PFSK-1 (cell line): Measurements from ENCODE around the gene PAGE2B.

Experiments used
- FOXP2 ChIP-seq: optimal IDR thresholded peaks from 2 replicates; pipeline ENCODE3; 2011; ENCODE audit warnings: borderline replicate concordance, control low read depth, inconsistent platforms; ENCODE audit not compliant: insufficient read depth; ENCODE audit errors: extremely low read length, extremely low read depth
- POLR2AphosphoS5 ChIP-seq: IDR thresholded peaks from 2 replicates; pipeline ENCODE4 v1.6.1; 2012; ENCODE audit warnings: low read depth, mild to moderate bottlenecking, control low read depth, low read length, moderate library complexity
- REST ChIP-seq, 2 experiments: IDR thresholded peaks; 2 replicates each; pipeline versions ENCODE4 v1.6.1 to v1.8.0; 2011 to 2012; ENCODE audit warnings: low read depth in 2 of 2, low read length in 2 of 2, control low read depth in 1 of 2, inconsistent platforms in 1 of 2, mild to moderate bottlenecking in 1 of 2, moderate library complexity in 1 of 2; ENCODE audit not compliant: insufficient read depth in 1 of 2
- SIN3A ChIP-seq: IDR thresholded peaks from 2 replicates; pipeline ENCODE4 v1.6.1; 2012; ENCODE audit warnings: mild to moderate bottlenecking, low read length, moderate library complexity, borderline replicate concordance; ENCODE audit not compliant: insufficient read depth
- TAF1 ChIP-seq: IDR thresholded peaks from 2 replicates; pipeline ENCODE4 v1.6.1; 2012; ENCODE audit warnings: low read length, control low read depth, borderline replicate concordance; ENCODE audit not compliant: insufficient read depth

PAGE2B gene

GRCh38 chrX:55056820-55057674 lies 17.8 kb upstream of the PAGE2B start:
- no peak for TF ChIP-seq SIN3A
- no peak for TF ChIP-seq TAF1
- TF ChIP-seq FOXP2 = no peak
- no peak for TF ChIP-seq POLR2AphosphoS5
- TF ChIP-seq REST (IDR thresholded peaks at IDR 0.05; ENCODE audit: insufficient read depth in 1 of 2, low read depth in 2 of 2, low read length in 2 of 2) = no peak

GRCh38 chrX:55057675-55058249 lies 17.1 kb upstream of the PAGE2B start:
- TF ChIP-seq TAF1 (no peak), REST (IDR thresholded peaks at IDR 0.05; ENCODE audit: insufficient read depth in 1 of 2, low read depth in 2 of 2, low read length in 2 of 2) (no peak), SIN3A (no peak), FOXP2 (no peak), POLR2AphosphoS5 (no peak)

GRCh38 chrX:55072286-55072685 lies 2.5 kb upstream of the PAGE2B start:
- no peak for TF ChIP-seq SIN3A

- TF ChIP-seq REST (IDR thresholded peaks at IDR 0.05; ENCODE audit: insufficient read depth in 1 of 2, low read depth in 2 of 2, low read length in 2 of 2) (no peak), POLR2AphosphoS5 (no peak), TAF1 (no peak), FOXP2 (no peak), SIN3A (no peak)
Measured at GRCh38 chrX:55088795-55089489, 14.1 kb downstream of the PAGE2B start, which contains the start of gene PAGE2. TSS of gene PAGE2 (plus strand) at chrX:55089018. CDS start at chrX:55090021, 1,003 bp downstream.

- no peak for TF ChIP-seq TAF1
- no peak for TF ChIP-seq REST (IDR thresholded peaks at IDR 0.05; ENCODE audit: insufficient read depth in 1 of 2, low read depth in 2 of 2, low read length in 2 of 2)
- no peak for TF ChIP-seq SIN3A
Measured at GRCh38 chrX:55098691-55099090, 23.9 kb downstream of the PAGE2B start.
